ENCODE measurements around the gene ACSL6.

The ACSL6 gene

GRCh38 chr5:131950706-131951105, 60.8 kb downstream of the ACSL6 start:
- no peak for TF ChIP-seq CTCF (IDR thresholded peaks at IDR 0.05; ENCODE audit: low read depth, low read length, missing control alignments)
- no peak for DNase-seq (ENCODE audit: extremely low read depth, low read depth)
- H3K4me3 ChIP-seq (replicated peaks; ENCODE audit: low read depth, low read length), result no peak overlapping the region

- no peak for TF ChIP-seq CTCF (IDR thresholded peaks at IDR 0.05; ENCODE audit: low read depth, low read length, missing control alignments)
- DNase-seq (ENCODE audit: extremely low read depth, low read depth), result no peak
- H3K4me3 ChIP-seq (replicated peaks; ENCODE audit: low read depth, low read length), result no peak overlapping the region
Measured at GRCh38 chr5:131947445-131947844, 64.0 kb downstream of the ACSL6 start.

GRCh38 chr5:131945551-131946168, 65.8 kb downstream of the ACSL6 start, which contains the start of gene MEIKIN:
TSS of gene MEIKIN (minus strand) at chr5:131945663. CDS start at chr5:131945505, 158 bp downstream.
- no peak within 1 kb of the TSS for H3K4me3 ChIP-seq (replicated peaks; ENCODE audit: low read depth, low read length)
- no peak for TF ChIP-seq CTCF (IDR thresholded peaks at IDR 0.05; ENCODE audit: low read depth, low read length, missing control alignments)
- DNase-seq (ENCODE audit: extremely low read depth, low read depth), result no peak

- no peak for DNase-seq (ENCODE audit: extremely low read depth, low read depth)
- TF ChIP-seq CTCF (IDR thresholded peaks at IDR 0.05; ENCODE audit: low read depth, low read length, missing control alignments), result no peak
- H3K4me3 ChIP-seq (replicated peaks; ENCODE audit: low read depth, low read length), result no peak overlapping the region
Measured at GRCh38 chr5:131944702-131945550, 66.5 kb downstream of the ACSL6 start.

GRCh38 chr5:131943916-131944315, 67.5 kb downstream of the ACSL6 start:
- DNase-seq (ENCODE audit: extremely low read depth, low read depth), result no peak
- no peak for TF ChIP-seq CTCF (IDR thresholded peaks at IDR 0.05; ENCODE audit: low read depth, low read length, missing control alignments)
- no peak overlapping the region for H3K4me3 ChIP-seq (replicated peaks; ENCODE audit: low read depth, low read length)

GRCh38 chr5:131942016-131942415, 69.4 kb downstream of the ACSL6 start:
- TF ChIP-seq CTCF (IDR thresholded peaks at IDR 0.05; ENCODE audit: low read depth, low read length, missing control alignments), result no peak
- H3K4me3 ChIP-seq (replicated peaks; ENCODE audit: low read depth, low read length), result no peak overlapping the region
- DNase-seq (ENCODE audit: extremely low read depth, low read depth), result no peak

Data from HFF-Myc (cell line).